Measurements from ENCODE around the gene KLHDC8A.

Gene KLHDC8A

DNA sequence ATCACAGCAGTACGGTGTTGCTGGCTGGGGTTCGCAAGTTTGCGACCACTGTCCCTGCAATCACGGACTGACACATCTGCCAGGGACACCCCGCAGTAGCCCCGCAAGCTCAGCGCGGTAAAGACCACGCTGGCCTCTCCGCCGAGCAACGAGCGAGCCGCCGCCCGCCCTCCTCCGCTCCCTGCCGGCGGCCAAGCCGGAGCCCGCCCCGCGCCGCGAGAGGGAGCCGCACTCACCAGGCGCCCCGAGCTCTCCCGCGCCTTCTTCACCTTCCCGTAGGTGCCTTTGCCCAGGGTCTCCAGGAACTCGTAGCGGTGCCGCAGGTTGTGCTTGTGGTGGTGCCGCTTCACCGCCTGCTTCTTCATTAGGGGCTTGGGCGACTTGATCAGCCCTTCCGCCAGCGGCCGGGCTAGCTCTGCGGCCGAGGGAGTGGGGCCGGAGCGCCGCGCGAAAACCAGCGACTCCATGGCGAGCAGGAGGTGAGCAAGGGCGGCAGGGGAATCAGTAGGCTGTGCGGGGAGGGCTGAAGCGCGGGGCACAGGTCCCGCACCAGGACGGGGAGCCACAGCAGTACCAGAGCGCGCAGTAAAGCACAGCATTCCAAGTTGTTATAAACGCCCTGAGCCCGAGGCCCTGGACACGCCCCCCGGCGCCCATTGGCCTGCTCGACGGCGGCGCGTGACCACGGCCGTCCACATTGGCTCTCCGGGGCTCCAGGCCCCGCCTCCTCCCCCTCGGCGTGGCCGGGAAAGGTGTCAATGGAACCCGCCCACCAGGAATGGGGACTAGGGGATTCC lies 35.4 kb downstream of the KLHDC8A start, which contains the start of gene NUAK2 (continued):
- TF ChIP-seq, protein P1, sequence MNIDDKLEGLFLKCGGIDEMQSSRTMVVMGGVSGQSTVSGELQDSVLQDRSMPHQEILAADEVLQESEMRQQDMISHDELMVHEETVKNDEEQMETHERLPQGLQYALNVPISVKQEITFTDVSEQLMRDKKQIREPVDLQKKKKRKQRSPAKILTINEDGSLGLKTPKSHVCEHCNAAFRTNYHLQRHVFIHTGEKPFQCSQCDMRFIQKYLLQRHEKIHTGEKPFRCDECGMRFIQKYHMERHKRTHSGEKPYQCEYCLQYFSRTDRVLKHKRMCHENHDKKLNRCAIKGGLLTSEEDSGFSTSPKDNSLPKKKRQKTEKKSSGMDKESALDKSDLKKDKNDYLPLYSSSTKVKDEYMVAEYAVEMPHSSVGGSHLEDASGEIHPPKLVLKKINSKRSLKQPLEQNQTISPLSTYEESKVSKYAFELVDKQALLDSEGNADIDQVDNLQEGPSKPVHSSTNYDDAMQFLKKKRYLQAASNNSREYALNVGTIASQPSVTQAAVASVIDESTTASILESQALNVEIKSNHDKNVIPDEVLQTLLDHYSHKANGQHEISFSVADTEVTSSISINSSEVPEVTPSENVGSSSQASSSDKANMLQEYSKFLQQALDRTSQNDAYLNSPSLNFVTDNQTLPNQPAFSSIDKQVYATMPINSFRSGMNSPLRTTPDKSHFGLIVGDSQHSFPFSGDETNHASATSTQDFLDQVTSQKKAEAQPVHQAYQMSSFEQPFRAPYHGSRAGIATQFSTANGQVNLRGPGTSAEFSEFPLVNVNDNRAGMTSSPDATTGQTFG (tag by site-specific recombination; IDR thresholded peaks at IDR 0.05; ENCODE audit: borderline replicate concordance), result no peak
- TF ChIP-seq, protein P2, sequence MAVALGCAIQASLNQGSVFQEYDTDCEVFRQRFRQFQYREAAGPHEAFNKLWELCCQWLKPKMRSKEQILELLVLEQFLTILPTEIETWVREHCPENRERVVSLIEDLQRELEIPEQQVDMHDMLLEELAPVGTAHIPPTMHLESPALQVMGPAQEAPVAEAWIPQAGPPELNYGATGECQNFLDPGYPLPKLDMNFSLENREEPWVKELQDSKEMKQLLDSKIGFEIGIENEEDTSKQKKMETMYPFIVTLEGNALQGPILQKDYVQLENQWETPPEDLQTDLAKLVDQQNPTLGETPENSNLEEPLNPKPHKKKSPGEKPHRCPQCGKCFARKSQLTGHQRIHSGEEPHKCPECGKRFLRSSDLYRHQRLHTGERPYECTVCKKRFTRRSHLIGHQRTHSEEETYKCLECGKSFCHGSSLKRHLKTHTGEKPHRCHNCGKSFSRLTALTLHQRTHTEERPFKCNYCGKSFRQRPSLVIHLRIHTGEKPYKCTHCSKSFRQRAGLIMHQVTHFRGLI (tag by site-specific recombination; IDR thresholded peaks at IDR 0.05), result no peak
- peak; percentile 72; the same call in 1 of the 2 replicates for TF ChIP-seq ZNF501 (tag by site-specific recombination; IDR thresholded peaks at IDR 0.05)
- peak; percentile 29; the same call in 1 of the 2 replicates for TF ChIP-seq ZFHX2 (tag by site-specific recombination; conservative IDR thresholded peaks at IDR 0.05)
- peak; percentile 90 for TF ChIP-seq SP2 (tag by site-specific recombination; IDR thresholded peaks at IDR 0.05)
- TF ChIP-seq ZNF202 (tag by site-specific recombination; IDR thresholded peaks at IDR 0.05; ENCODE audit: borderline replicate concordance), result no peak
- TF ChIP-seq ZNF558 (tag by site-specific recombination; IDR thresholded peaks at IDR 0.05), result no peak
- TF ChIP-seq ZSCAN23 (tag by site-specific recombination; IDR thresholded peaks at IDR 0.05), result 0 out of 2 replicates have a peak, but pooled peaks have one; percentile 25
- no peak for TF ChIP-seq ZNF354C (tag by site-specific recombination; IDR thresholded peaks at IDR 0.05; ENCODE audit: borderline replicate concordance, low read depth)
- TF ChIP-seq ZFP3 (tag by site-specific recombination; IDR thresholded peaks at IDR 0.05; ENCODE audit: low read depth), result no peak
- TF ChIP-seq ZFP37 (tag by site-specific recombination; IDR thresholded peaks at IDR 0.05), result no peak
- peak; percentile 69; the same call in 1 of the 2 replicates for TF ChIP-seq ZNF10 (tag by site-specific recombination; IDR thresholded peaks at IDR 0.05)
- TF ChIP-seq ZNF830 (tag by site-specific recombination; IDR thresholded peaks at IDR 0.05; ENCODE audit: low read depth), result no peak
- no peak for TF ChIP-seq SALL2 (tag by site-specific recombination; IDR thresholded peaks at IDR 0.05; ENCODE audit: borderline replicate concordance)
- TF ChIP-seq SP3 (tag by site-specific recombination; IDR thresholded peaks at IDR 0.05), result peak; percentile 70
- TF ChIP-seq, protein P3, sequence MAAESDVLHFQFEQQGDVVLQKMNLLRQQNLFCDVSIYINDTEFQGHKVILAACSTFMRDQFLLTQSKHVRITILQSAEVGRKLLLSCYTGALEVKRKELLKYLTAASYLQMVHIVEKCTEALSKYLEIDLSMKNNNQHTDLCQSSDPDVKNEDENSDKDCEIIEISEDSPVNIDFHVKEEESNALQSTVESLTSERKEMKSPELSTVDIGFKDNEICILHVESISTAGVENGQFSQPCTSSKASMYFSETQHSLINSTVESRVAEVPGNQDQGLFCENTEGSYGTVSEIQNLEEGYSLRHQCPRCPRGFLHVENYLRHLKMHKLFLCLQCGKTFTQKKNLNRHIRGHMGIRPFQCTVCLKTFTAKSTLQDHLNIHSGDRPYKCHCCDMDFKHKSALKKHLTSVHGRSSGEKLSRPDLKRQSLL (tag by site-specific recombination; IDR thresholded peaks at IDR 0.05), result no peak
- TF ChIP-seq, protein P4, sequence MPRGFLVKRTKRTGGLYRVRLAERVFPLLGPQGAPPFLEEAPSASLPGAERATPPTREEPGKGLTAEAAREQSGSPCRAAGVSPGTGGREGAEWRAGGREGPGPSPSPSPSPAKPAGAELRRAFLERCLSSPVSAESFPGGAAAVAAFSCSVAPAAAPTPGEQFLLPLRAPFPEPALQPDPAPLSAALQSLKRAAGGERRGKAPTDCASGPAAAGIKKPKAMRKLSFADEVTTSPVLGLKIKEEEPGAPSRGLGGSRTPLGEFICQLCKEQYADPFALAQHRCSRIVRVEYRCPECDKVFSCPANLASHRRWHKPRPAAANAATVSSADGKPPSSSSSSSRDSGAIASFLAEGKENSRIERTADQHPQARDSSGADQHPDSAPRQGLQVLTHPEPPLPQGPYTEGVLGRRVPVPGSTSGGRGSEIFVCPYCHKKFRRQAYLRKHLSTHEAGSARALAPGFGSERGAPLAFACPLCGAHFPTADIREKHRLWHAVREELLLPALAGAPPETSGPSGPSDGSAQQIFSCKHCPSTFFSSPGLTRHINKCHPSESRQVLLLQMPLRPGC (tag by site-specific recombination; IDR thresholded peaks at IDR 0.05), result no peak
- TF ChIP-seq KLF10 (tag by site-specific recombination; IDR thresholded peaks at IDR 0.05), result peak; percentile 44; the same call in 1 of the 2 replicates
- TF ChIP-seq GLI2 (tag by site-specific recombination; IDR thresholded peaks at IDR 0.05; ENCODE audit: borderline replicate concordance, low read depth), result no peak
- no peak for TF ChIP-seq ZNF626 (tag by site-specific recombination; IDR thresholded peaks at IDR 0.05)
- TF ChIP-seq ZNF274 (IDR thresholded peaks at IDR 0.05; ENCODE audit: low read length), result no peak
- no peak for TF ChIP-seq ZNF274 (tag by site-specific recombination; IDR thresholded peaks at IDR 0.05; ENCODE audit: borderline replicate concordance)
- no peak for TF ChIP-seq ZNF514 (tag by site-specific recombination; IDR thresholded peaks at IDR 0.05)
- TF ChIP-seq, protein P5, sequence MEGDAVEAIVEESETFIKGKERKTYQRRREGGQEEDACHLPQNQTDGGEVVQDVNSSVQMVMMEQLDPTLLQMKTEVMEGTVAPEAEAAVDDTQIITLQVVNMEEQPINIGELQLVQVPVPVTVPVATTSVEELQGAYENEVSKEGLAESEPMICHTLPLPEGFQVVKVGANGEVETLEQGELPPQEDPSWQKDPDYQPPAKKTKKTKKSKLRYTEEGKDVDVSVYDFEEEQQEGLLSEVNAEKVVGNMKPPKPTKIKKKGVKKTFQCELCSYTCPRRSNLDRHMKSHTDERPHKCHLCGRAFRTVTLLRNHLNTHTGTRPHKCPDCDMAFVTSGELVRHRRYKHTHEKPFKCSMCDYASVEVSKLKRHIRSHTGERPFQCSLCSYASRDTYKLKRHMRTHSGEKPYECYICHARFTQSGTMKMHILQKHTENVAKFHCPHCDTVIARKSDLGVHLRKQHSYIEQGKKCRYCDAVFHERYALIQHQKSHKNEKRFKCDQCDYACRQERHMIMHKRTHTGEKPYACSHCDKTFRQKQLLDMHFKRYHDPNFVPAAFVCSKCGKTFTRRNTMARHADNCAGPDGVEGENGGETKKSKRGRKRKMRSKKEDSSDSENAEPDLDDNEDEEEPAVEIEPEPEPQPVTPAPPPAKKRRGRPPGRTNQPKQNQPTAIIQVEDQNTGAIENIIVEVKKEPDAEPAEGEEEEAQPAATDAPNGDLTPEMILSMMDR (tag by site-specific recombination; IDR thresholded peaks at IDR 0.05), result peak; percentile 85
- TF ChIP-seq, protein P6, sequence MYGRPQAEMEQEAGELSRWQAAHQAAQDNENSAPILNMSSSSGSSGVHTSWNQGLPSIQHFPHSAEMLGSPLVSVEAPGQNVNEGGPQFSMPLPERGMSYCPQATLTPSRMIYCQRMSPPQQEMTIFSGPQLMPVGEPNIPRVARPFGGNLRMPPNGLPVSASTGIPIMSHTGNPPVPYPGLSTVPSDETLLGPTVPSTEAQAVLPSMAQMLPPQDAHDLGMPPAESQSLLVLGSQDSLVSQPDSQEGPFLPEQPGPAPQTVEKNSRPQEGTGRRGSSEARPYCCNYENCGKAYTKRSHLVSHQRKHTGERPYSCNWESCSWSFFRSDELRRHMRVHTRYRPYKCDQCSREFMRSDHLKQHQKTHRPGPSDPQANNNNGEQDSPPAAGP (tag by site-specific recombination; IDR thresholded peaks at IDR 0.05), result peak; percentile 39; the same call in 1 of the 2 replicates
- TF ChIP-seq, protein P7, sequence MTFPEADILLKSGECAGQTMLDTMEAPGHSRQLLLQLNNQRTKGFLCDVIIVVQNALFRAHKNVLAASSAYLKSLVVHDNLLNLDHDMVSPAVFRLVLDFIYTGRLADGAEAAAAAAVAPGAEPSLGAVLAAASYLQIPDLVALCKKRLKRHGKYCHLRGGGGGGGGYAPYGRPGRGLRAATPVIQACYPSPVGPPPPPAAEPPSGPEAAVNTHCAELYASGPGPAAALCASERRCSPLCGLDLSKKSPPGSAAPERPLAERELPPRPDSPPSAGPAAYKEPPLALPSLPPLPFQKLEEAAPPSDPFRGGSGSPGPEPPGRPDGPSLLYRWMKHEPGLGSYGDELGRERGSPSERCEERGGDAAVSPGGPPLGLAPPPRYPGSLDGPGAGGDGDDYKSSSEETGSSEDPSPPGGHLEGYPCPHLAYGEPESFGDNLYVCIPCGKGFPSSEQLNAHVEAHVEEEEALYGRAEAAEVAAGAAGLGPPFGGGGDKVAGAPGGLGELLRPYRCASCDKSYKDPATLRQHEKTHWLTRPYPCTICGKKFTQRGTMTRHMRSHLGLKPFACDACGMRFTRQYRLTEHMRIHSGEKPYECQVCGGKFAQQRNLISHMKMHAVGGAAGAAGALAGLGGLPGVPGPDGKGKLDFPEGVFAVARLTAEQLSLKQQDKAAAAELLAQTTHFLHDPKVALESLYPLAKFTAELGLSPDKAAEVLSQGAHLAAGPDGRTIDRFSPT (tag by site-specific recombination; IDR thresholded peaks at IDR 0.05), result no peak
- peak; percentile 71; the same call in 1 of the 2 replicates for TF ChIP-seq KLF16 (tag by site-specific recombination; IDR thresholded peaks at IDR 0.05)

All from HEK293 (cell line).